GM19043 (cell line): ENCODE data around the gene ZNF695.
"Not testable (repeated sequence)": the region's sequence is repeated elsewhere in the genome, so short reads cannot be mapped to it uniquely, and the experiment has no call there.

Experiments used
- ATAC-seq: cut with Tn5 transposase; IDR thresholded peaks from one replicate; pipeline ENCODE4 v1.9.1; 2021; ENCODE audit warnings: low read depth; ENCODE audit not compliant: unreplicated experiment

The ZNF695 gene

DNA sequence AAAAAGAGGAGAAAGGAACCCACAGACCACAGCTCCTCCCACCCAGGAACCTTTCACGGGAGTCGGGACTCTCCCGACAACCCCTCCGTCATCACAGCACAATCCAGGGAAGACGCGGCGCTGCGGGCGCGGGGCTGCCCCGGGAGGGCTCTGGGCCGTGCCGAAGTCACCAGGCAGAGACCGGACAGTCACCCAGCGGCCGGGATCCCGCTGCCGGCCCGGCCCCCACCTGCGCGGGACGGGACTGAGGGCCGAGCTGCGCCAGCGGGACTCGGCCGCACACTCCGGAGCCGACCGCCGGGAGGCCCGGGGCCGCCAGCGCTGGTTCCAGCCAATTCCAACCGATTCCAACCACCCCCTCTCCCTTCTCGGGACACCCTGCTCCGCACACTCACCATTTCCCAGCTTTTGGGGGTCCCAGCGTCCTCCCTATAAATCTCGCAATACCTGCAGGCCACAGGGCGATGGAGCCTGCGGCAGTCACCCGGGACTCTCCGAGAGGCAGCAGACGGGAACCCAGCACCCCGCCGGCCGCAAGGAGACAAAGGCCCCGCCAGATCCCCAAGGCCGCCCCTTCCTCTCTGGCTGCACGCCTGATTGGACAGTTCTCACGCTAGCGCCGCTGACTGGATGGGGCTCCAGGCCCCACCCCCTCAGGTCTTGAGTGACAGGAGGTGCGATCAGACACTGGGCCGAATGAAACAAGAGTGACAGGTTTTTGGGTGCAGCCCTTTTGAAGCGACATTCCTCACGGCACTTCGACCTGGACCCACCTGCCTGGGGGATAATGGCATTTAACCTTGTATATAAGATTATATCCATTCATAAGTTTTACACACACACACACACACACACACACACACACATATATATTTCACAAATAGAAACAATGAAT is at the start of gene ZNF695:
Gene ZNF695, minus strand, starts transcription at position 547 of the 895 bp plus-strand sequence. Its CDS starts 149 bp downstream, at position 398.
- peak; percentile 99 for ATAC-seq

DNA sequence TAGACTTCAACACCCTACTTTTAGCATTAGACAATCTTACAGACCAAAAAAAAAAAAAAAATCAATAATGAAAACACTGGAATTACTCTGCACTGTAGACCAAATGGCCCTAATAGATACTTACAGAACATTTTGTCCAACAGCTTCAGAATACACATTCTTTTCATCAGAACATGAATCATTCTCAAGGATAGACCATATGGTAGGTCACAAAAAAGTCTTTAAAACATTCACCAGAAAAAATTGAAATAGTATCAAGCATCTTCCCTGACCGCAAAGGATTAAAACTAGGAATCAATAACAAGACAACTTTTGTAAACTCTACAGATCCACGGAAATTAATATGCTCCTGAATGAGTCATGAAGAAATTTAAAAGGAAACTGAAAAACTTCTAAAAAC is 48.2 kb upstream of the ZNF695 start:
- ATAC-seq = no peak

DNA sequence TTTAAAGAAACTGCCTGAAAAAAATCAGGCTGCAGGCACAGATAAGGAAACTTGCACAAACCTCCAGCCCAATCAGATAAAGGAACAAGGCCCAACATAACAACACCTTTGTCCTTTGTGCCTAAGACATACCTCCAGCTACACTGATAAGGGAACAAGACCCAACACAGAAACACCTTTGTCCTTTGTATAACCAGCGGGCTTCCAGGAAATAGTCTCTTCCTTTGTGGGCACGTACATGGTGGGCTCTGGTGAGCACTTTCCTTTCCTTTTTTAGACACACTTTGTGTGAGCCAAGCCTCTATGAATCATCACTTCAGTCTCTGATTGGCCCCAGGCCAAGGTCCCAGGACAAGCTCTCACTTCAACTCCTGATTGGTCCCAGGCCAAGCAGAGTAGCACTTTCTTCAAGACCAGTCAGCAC is 47.1 kb upstream of the ZNF695 start:
- ATAC-seq = no peak

DNA sequence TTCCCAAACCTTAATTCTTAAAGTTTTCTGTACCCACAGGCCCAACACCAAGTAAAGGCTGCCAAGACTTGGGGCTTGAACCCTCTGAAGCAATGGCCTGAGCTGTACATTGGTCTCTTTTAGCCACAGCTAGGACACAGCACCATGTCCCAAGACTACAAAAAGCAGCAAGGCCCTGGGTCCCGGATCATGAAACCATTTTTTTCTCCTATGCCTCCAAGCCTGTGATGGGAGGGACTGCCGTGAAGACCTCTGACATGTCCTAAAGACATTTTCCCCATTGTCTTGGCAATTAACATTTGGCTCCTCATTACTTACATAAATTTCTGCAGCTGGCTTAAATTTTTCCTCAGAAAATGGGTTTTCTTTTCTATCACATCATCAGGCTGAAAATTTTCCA is 39.8 kb upstream of the ZNF695 start:
- no peak for ATAC-seq

DNA sequence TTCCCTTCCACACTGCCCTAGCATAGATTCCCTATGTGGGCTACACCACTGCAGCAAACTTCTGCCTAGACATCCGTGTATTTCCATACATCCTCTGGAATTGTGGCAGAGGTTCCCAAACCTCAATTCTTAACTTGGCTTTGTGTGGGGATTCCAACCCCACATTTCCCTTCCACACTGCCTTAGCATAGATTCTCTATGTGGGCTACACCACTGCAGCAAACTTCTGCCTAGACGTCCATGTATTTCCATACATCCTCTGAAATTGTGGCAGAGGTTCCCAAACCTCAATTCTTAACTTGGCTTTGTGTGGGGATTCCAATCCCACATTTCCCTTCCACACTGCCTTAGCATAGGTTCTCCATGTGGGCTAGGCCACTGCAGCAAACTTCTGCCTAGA is 39.4 kb upstream of the ZNF695 start:
- ATAC-seq = no peak

DNA sequence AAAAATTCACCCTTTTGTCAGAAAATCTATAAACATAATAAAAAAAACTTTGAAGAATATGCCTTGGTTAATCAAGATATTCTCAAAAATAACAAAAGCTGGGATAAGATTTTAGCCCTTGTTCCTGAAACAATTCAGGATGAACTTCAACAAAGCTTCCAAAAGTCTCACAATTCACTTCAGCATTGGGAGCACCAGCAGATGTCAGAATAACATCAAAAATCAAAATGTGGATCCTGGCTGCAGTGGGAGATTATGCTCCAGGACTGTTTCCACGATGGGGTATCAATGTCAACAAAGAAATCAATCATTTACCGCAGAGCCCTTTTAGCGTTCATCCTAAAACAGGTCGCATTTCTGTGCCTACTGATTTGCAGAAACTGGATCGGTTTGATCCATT is 35.5 kb upstream of the ZNF695 start:
- no peak for ATAC-seq

DNA sequence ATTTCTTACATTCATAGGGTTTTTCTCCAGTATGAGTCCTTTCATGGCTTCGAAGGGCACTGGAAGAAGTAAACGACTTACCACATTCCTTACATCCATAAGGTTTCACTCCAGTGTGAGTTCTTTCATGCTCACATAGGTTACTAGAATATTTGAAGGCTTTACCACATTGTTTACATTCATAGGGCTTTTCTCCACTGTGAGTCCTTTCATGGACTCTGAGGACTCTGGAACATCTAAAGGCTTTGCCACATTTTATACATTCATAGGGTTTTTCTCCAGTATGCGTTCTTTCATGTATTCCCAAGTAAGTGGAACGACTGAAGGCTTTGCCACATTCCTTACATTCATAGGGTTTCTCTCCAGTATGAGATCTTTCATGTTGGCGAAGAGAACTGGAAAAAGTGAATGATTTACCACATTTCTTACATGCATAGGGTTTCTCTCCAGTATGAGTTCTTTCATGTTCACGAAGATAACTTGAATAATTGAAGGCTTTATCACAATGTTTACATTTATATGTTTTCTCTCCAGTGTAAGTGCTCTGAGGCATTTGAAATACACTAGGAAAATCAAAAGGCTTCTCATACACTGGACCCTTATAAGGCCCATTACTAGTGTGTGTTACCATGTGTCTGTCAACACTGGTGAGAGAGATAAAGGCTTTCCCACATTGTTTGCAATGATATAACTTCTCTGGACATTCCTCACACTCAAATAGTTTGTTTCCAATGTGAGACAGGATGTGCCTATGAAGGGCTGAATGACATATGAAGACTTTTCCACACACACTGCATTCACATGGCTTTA is 29.9 kb upstream of the ZNF695 start:
- no peak for ATAC-seq

DNA sequence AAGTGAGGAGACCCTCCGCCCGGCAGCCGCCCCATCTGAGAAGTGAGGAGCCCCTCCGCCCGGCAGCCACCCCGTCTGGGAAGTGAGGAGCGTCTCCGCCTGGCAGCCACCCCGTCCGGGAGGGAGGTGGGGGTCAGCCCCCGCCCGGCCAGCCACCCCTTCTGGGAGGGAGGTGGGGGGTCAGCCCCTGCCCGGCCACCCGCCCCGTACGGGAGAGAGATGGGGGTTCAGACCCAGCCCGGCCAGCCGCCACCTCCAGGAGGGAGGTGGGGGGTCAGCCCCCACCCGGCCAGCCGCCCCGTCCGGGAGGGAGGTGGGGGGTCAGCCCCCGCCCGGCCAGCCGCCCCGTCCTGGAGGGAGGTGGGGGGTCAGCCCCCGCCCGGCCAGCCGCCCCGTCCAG is 24.4 kb upstream of the ZNF695 start:
- ATAC-seq = not testable (repeated sequence)

DNA sequence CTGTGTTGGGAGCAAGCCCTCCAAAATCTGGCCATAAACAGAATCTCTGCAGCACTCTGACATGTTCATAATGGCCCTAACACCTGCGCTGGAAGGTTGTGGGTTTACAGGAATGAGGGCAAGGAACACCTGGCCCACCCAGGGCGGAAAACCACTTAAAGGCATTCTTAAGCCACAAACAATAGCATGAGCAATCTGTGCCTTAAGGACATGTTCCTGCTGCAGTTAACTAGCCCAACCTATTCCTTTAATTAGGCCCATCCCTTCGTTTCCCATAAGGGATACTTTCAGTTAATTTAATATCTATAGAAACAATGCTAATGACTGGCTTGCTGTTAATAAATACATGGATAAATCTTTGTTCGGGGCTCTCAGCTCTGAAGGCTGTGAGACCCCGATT is 16.8 kb upstream of the ZNF695 start:
- not testable (repeated sequence) for ATAC-seq

DNA sequence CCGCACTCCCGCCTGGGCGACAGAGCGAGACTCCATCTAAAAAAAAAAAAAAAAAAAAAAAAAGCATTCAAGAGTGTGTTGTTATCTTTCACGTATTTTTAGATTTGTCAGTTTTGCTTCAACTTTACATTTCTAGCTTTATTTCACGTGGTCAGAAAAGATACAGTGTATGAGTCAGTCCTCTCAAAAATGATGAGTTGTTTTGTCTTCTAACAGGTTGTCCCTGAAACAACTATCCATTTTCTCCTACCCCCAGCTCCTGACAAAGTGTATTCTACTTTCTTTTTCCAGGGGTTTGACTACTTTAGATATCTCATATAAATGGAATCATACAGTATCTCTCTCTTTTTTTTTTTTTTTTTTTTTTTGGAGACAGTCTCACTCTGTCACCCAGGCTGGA is 5.5 kb upstream of the ZNF695 start:
- no peak for ATAC-seq

DNA sequence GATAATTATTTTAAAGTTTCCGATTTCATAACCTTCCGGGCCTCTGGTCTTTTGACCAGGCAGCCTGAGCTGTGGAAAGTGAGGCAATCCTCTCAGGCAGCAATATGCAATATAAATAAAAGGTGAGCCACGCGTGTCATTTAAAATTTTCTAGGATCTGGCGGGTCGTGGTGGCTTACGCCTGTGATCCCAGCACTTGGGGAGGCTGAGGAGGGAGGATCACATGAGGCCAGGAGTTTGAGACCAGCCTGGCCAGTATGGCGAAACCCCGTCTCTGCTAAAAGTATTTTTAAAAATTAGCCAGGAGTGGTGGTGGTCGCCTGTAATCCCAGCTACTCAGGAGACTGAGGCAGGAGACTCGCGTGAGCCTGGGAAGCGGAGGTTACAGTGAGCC is 546 bp upstream of the ZNF695 start:
- ATAC-seq = no peak

DNA sequence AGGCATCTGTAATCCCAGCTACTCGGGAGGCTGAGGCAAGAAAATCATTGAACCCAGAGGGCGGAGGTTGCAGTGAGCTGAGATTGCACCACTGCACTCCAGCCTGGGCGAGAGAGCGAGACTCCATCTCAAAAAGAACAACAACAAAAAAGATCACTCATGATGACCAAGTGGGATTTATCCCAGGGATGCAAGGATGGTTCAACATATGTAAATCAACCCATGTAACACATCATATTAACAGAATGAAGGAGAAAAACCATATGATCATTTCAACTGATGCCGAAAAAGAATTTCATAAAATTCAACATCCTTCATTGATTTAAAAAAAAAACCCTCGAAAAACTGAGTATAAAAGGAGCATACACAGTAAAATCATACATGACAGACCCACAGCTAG is 3.8 kb downstream of the ZNF695 start:
- not testable (repeated sequence) for ATAC-seq

DNA sequence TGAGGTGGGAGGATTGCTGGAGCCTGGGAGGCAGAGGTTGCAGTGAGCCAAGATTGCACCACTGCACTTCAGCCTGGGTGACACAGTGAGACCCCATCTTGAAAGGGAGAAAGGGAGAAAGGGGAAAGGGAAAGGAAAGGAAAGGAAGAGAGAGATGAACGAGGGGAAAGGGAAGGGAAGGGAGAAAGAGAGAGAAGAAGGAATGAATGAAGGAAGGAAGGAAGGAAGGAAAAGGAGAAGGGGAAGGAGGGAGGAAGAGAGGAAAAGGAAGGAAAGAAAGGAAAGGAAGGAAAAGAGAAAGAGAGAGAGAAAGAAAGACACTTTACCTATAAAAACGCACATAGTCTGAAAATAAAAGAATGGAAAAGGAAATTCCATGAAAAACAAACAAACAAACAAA is 18.0 kb downstream of the ZNF695 start:
- no peak for ATAC-seq

DNA sequence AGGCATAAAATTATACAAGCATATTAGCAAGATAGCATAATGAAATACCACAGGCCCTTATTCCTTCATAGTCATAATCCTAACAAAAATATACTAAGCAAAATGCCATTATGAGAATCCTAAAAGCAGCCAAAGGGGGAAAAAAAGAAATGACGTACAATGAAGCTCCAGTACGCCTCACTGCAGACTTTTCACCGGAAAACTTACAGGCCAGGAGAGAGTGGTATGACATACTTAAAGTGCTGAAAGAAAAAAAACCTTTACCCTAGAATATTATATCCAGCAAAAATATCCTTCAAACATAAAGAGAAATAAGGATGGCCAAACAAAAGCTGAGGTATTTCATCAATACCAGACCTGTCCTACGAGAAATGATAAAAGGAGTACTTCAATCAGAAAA is 19.5 kb downstream of the ZNF695 start:
- ATAC-seq = no peak

DNA sequence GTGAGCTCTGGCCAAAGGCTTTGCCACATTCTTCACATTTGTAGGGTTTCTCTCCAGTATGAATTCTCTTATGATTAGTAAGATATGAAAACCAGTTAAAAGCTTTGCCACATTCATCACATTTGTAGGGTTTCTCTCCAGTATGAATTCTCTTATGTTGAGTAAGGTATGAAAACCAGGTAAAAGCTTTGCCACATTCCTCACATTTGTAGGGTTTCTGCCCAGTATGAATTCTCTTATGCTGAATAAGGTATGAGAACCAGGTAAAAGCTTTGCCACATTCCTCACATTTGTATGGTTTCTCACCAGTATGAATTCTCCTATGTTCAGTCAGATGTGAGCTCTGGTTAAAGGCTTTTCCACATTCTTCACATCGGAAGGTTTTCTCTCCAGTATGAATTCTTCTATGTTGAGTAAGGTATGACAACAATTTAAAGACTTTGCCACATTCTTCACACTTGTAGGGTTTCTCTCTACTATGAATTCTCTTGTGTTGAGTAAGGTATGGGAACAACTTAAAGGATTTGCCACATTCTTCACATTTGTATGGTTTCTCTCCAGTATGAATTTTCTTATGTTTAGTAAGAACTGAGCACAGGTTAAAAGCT is 20.7 kb downstream of the ZNF695 start:
- no peak for ATAC-seq

DNA sequence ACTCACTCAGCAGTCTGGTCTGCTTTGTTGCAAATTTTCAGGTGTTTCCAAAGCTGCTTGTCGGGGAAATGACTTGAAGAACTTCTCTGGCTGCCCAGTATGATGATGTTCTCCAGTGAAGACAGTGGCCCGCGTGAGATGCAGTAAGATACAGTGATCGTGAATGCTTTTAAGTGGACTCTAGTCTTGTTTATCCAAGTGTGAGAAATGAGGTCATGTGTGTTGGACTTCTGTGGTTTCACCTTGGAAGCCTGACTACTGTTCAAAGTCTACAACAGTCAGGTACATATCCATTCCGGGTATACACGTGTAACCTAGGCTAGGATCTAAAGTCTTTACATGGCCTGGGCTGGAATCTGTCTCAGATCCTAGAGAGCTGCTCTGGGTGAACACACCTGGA is 29.1 kb downstream of the ZNF695 start:
- ATAC-seq = no peak

DNA sequence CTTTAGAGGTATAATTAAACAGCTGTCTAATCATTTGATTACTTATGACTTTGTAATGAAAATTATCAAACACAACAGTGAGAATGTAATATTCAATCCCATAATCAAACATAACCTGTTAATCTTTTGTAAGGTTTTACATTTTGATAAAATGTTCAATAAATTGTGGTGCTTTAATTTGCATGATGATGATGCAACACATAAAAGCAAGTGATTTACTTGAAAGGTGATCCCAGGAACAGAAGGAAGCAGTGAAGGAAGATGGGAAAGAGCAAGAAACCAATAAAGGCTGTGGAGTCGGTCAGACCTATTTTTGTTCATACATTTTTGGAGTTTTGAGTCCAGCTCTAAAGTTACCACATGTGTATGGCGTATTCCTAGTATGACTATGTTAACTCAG is 29.6 kb downstream of the ZNF695 start:
- no peak for ATAC-seq

DNA sequence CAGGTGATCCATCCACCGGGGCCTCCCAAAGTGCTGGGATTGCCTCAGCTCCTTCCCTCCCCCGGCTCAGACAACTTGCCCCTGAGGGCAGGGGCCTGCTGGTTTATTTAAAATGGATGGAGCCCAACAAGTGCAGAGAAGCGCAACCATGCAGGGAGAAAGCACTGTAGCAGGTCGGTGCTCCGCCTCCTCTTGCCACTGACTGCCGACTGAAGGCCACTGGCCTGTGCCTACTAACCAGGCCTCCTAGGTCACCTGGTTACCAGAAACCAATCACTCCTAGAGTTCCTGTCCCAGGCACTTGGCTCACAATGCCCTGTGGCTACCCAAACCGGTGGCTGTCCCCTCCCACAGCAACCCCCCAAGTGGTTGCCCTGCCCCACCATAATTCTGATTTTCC is 35.9 kb downstream of the ZNF695 start:
- no peak for ATAC-seq

DNA sequence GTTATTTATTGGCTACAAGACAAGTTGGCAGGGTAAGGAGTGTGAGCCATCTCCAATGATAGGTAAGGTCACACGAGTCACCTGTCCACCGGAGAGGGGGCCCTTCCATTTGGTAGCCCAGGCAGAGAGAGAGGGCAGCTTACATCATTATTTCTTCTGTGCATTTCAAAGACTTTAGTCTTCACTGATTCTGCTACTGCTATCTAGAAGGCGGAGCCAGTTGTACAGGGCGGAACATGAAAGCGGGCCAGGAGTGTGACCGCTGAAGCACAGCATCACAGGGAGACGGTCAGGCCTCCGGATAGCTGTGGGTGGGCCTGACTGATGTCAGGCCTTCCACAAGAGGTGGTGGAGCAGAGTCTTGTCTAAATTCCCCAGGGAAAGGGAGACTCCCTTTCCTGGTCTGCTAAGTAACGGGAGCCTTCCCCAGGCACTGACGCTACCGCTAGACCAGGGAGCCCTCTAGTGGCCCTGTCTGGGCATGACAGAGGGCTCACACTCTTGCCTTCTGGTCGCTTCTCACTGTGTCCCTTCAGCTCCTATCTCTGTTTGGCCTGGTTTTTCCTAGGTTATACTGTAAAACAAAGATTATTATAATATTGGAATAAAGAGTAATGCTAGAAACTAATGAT is 36.7 kb downstream of the ZNF695 start:
- no peak for ATAC-seq

DNA sequence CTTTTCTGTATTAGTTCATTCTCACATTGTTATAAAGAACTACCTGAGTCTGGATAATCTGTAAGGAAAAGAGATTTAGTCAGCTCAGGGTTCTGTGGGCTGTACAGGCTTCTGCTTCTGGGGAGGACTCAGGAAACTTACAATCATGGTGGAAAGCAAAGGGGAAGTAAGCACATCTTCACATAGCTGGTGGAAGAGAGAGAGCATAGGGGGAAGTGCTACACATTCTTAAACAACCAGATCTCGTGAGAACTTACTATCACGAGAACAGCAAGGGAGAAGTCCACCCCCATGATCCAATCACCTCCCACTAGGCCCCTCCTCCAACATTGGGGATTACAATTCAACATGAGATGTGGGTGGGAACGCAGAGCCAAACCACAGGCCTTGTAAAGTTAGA is 38.2 kb downstream of the ZNF695 start:
- ATAC-seq = no peak

DNA sequence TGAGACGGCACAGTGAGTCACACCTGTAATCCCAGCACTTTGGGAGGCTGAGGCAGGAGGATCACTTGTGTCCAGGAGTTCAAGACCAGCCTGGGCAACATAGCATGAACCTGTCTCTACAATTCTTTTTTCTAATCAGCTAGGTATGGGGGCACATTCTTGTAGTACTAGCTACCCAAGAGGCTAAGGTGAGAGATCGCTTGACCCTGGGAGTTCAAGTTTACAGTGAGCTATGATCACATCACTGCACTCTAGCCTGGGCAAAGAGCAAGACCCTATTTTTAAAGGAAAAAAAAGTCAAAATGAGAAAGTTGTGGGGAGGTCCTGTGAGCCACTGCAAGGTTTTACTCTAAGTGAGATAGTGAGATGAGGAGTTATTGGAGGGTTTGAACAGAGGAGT is 41.4 kb downstream of the ZNF695 start:
- ATAC-seq = no peak
